Kidney epithelial cell (primary cell): Measurements from ENCODE around the gene MAD1L1. TPM values are rescaled to one million over a fixed set of nuclear protein-coding genes. Genes with fewer than 3 reads are reported as not detected.

Experiments
- DNase-seq: peaks from one replicate; pipeline ENCODE4 v3.0.0-alpha.2; 2010; ENCODE audit warnings: low read depth
- H3K27me3 ChIP-seq: 2 replicates; pipeline ENCODE4 v1.6.0; 2011; ENCODE audit warnings: low read length; ENCODE audit not compliant: control insufficient read depth, insufficient read depth
- H3K36me3 ChIP-seq: 2 replicates; pipeline ENCODE4 v1.5.1; 2011; ENCODE audit warnings: low read length; ENCODE audit not compliant: control insufficient read depth, insufficient read depth
- H3K4me3 ChIP-seq: 2 replicates; pipeline ENCODE4 v1.5.1; 2011; ENCODE audit warnings: low read depth, mild to moderate bottlenecking, control low read depth, low read length
- total RNA-seq: library from RNA; depleted of rRNA; stranded (reverse); fragments of >200 nt; gene quantifications from 2 replicates; pipeline ENCODE4 v1.2.3, GENCODE V29; 2015
- TF ChIP-seq, protein P1 (sequence below): IDR thresholded peaks from 2 replicates; pipeline ENCODE4 v1.5.1; 2011; ENCODE audit warnings: mild to moderate bottlenecking, moderate library complexity, low read length, control low read depth, inconsistent platforms; ENCODE audit not compliant: insufficient read depth, poor library complexity, severe bottlenecking

MAD1L1 gene
- total RNA-seq, 1 donor from 2014 or later: 61.2 TPM

DNA sequence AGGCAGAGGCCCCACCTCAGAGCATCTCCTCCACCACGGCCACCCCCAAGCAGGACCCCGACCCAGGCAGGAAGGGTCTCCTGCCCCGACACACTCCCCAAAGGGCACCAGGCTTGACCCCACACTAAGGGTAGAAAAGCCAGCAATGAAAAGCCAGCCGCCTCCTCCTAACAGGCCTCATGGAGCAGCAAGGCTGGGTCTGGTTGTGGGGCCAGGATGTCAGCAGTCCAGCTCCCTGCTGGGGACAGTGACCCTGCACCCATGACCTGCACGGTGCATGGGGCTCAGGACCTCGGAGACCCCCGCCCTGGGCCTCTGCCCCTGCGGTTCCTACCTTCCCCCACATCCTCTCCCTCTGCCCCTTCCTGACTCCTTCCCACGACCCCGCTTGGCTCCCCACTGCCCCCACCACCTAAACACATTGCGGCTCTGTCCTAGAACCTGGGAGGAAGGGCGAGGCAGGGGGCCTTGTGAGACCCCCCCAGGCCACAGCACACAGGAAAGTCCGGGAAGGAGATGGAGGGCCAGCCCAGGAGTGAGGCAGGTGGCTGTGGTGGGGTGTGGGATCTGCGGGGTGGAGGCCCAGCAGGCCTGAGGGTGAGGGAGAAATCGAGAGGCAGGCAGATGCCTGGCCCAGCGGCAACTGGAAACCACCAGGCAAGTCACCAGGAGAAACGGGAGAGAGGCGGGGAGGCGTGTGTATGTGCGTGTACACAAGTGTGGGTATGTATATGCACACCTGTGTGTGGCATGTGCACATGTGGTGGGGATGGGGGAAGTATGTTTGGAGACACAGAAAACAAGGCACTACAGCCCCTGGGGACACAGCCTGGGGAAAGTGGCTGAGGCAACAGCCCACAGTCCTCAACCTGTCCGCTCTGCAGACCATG is 229.9 kb downstream of the MAD1L1 start:
- TF ChIP-seq, protein P1, sequence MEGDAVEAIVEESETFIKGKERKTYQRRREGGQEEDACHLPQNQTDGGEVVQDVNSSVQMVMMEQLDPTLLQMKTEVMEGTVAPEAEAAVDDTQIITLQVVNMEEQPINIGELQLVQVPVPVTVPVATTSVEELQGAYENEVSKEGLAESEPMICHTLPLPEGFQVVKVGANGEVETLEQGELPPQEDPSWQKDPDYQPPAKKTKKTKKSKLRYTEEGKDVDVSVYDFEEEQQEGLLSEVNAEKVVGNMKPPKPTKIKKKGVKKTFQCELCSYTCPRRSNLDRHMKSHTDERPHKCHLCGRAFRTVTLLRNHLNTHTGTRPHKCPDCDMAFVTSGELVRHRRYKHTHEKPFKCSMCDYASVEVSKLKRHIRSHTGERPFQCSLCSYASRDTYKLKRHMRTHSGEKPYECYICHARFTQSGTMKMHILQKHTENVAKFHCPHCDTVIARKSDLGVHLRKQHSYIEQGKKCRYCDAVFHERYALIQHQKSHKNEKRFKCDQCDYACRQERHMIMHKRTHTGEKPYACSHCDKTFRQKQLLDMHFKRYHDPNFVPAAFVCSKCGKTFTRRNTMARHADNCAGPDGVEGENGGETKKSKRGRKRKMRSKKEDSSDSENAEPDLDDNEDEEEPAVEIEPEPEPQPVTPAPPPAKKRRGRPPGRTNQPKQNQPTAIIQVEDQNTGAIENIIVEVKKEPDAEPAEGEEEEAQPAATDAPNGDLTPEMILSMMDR: no peak
- no peak for DNase-seq
- Histone ChIP-seq H3K4me3 (no peak overlapping the region), H3K27me3 (no peaks in the 10 kb centered on the region), H3K36me3 (no peaks in the 10 kb centered on the region)

DNA sequence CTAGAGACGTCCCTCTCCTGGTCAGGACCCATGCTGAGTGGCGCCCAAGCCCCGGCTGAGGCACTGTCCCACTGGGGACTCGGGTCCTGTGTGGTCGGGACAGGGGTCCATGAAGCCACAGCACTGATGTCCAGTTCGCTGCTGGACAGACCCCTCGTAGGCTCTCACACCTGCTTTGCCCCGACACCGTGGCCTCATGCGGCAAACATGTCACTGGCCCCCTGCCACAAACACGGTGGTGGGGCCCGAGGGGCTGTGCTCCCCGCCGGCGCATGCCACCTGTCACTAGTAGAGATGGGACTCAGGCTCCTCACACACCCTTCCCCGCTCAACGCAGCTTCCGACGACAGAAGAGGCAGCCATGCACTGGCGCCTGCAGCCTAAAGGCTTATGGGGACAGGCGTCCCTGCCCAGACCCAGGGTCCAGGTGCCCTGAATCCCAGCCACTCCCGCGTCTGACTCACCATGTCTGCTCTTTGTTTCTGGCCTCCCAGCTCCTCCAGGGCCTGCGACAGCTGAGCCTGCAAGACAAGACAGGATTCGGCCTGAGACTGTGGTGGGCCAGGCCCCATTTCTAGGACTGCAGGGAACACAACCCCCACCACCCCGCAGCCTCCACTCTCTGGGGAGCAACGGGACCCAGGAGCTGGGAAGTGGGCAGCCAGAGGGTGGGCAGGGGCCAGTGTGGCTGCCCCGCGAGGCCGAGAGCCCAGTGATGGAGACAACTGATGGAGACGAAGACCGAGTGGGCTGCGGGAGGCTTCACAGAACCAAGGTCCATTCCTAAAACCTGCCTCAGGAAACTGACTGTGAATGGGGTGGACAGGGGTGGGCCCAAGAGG is 230.9 kb downstream of the MAD1L1 start:
- no peak overlapping the region for H3K4me3 ChIP-seq
- TF ChIP-seq, protein P1: no peak
- no peaks in the 10 kb centered on the region for H3K27me3 ChIP-seq
- no peaks in the 10 kb centered on the region for H3K36me3 ChIP-seq
- DNase-seq: no peak

DNA sequence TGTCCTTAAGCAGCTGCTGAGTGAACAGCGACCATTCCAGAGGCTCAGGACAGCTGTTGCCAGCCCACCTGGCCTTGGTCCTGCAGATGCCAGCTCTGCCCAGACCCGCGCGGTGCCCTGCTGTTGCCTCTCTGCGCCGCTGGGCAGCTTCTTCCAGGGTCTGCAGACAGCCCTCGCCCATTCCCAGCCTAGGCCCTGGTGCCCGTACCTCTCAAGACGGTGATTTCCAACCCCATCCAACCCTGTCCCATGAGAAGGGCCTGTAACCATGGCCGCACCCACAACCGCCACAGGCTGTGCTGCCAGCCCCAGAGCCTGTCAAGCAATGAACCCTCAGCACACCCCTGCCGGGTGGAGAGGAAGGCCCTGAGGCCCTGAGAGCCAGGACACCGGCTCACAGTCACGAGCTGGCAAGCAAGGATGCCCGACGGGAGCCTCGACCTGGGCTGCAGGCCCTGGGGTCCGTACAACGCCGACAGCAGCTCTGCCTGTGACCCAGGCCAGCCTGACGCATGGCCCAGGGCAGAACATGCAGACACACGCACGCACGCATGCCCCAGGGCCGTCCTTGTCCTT is 231.9 kb downstream of the MAD1L1 start:
- Histone ChIP-seq H3K4me3 (no peak overlapping the region), H3K36me3 (no peaks in the 10 kb centered on the region), H3K27me3 (no peaks in the 10 kb centered on the region)
- TF ChIP-seq, protein P1: no peak
- no peak for DNase-seq

DNA sequence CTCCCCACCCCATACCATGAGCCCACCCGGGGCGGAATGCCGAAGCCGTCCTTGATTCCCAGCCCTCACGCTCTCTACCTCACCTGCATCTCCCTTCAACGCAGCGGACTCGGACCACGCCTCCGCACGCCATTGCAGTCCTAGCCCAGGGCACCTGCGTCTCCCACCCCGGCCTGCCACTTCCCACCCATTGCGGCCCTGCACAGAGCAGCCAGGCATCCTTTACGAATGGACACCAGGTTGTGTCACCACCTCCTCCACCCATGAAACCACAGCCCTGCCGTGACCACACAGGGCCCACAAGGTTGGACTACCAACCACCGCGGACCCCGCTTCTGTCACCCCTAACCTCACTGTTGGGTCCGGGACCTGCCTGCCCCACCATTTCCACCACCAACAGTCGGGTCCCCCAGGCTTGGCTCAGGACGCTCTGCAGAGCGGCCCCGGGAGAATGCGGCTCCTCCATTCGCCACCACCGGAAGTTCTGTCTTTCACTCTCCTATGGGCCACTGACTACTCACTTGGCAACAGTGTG is 232.5 kb downstream of the MAD1L1 start:
- H3K4me3 ChIP-seq: no peak overlapping the region
- no peak for DNase-seq
- TF ChIP-seq, protein P1: no peak
- H3K27me3 ChIP-seq: no peaks in the 10 kb centered on the region
- no peaks in the 10 kb centered on the region for H3K36me3 ChIP-seq

DNA sequence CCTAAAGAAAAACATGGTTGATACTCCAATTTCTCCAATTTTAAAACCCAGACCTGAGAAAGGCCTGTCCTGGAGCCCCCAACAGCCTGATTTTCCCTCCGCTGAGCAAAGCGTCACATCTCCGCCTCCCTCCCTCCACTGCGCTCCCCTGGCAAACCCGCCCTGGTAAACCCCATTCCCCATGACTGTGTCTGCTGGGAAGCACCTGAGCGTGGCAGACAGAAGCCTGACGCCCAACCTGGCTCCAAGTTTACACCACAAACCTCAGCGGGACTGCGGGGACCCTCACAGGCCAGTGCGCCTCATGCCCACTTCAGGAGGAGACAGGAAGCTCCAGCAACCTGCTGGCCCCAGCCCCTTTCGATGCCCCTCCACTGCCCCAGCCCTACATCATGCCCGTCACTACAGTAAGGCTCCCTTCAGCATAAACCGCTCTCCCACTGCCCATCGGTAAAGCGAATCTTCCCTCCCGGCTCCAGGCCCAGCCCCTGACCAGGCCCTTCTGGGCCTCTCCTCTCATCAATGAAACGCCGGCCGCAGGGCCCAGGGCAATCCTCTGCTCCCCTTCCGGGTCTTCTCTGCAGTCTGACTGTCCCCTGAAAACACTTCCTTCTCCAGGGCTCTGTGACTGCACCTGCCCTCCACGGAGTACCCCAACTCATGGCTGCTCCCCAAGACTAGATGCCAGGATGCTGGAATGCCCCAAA is 233.3 kb downstream of the MAD1L1 start:
- TF ChIP-seq, protein P1: no peak
- DNase-seq: no peak
- no peaks in the 10 kb centered on the region for H3K27me3 ChIP-seq
- H3K36me3 ChIP-seq: no peaks in the 10 kb centered on the region
- no peak overlapping the region for H3K4me3 ChIP-seq
